ENCODE measurements around the gene GFPT2. TPM values are rescaled to one million over a fixed set of nuclear protein-coding genes. Genes with fewer than 3 reads are reported as not detected.

The GFPT2 gene
- total RNA-seq, 1 experiment from 2014 or later: 138 TPM

DNA sequence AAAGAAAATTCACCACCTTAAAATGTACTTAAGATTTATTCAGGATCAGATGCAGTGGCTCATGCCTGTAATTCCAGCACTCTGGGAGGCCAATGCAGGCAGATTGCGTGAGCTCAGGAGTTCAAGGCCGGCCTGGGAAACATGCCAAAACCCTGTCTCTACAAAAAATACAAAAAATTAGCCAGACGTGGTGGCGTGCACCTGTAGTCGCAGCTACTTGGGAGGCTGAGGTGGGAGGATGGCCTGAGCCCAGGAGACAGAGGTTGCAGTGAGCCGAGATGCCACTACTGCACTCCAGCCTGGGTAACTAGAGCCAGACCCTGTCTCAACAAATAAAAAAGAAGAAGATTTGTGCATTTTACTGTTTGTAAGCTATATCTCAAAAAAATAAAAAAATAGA is 34.7 kb upstream of the GFPT2 start:
- no peaks in the 10 kb centered on the region; the same call in 1 of the 2 replicates for H3K9me3 ChIP-seq (replicated peaks)
- no peaks in the 10 kb centered on the region for H3K4me1 ChIP-seq (replicated peaks)
- H3K4me3 ChIP-seq: no peak overlapping the region
- no peak for DNase-seq (ENCODE audit: low read depth in 1 of 2, low spot score in 2 of 2)
- no peak overlapping the region for H3K27ac ChIP-seq
- H3K27me3 ChIP-seq (replicated peaks): no peaks in the 10 kb centered on the region
- H3K36me3 ChIP-seq: no peaks in the 10 kb centered on the region

DNA sequence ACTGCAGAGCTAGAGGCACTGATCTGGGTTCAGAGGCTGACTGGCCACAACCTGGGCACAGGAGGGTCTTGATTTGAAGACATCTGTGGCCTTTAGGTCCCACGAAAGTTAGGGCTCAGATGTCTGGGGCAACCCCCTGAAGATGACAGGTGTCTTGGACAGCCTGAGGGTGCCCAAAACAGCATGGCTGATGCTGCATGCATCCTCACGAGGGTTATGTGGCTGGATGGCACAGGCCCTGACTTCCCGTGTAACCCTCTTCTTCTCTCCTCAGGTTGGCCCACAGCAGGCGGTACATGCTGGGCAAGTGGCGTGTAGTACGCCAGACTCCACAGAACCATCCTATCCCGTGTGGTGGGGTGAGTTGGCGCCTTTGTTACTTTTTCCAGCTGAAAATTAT is 29.8 kb upstream of the GFPT2 start:
- no peaks in the 10 kb centered on the region; the same call in 1 of the 2 replicates for H3K9me3 ChIP-seq (replicated peaks)
- no peak overlapping the region for H3K4me3 ChIP-seq

DNA sequence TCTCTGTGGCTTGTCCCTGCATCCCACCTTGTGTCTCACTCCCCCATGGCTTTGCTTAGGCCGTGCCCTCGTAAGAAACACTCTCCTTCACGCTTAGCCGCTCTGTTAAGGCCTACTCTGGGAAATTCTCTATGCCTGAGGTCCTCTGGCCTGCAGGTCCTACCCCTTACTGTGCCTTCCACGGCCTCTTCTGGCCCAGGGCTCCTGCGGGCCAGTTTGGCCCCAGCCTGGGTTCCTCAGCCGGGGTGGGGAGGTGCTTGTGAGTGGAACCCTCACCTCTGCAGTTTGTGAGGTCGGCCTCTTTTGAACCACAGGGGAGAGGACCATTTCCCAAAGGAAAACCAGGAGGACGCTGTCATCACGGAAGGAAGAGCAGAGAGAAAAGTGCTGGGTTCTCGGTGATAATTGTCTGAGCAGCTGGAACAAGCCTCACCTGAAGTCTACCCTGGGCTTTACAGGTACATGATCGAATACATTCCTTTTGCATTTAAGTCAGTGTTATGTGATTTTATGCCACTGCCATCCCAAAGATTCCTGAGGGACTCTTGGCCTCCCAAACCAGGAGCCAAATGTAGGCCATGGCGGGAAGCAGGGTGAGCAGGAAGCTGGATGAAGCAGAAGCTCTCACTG is 28.8 kb upstream of the GFPT2 start:
- Histone ChIP-seq H3K27ac (no peak overlapping the region), H3K4me1 (replicated peaks) (no peaks in the 10 kb centered on the region), H3K4me3 (no peak overlapping the region), H3K9me3 (replicated peaks) (no peaks in the 10 kb centered on the region; the same call in 1 of the 2 replicates), H3K36me3 (no peaks in the 10 kb centered on the region), H3K27me3 (replicated peaks) (no peaks in the 10 kb centered on the region; the same call in 1 of the 2 replicates)
- no peak for DNase-seq (ENCODE audit: low read depth in 1 of 2, low spot score in 2 of 2)

More for the DNA sequence above, 29.8 kb upstream of the GFPT2 start:
- Histone ChIP-seq H3K36me3 (no peaks in the 10 kb centered on the region), H3K4me1 (replicated peaks) (no peaks in the 10 kb centered on the region), H3K27ac (no peak overlapping the region), H3K27me3 (replicated peaks) (no peaks in the 10 kb centered on the region; the same call in 1 of the 2 replicates)
- DNase-seq (ENCODE audit: low read depth in 1 of 2, low spot score in 2 of 2): no peak

DNA sequence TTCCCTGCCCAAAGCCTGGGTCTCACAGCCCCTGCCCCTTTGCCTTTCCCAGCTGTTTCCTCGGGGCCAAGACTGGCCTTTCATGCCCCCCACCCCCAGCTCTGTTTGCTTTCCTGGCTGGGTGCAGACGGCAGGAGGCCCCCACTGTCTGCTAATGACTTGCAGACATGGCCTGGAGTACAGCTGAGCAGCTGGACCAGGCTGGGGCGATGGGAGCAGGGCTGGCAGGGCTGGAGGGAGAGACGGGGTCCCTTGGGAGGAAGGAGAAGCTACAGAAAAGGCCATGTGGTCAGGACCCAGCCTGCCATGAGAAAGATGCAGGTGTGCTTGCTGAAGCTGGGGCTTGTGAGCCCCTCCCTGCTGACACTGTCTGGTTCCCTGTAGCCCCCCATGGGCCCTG is 28.3 kb upstream of the GFPT2 start:
- no peaks in the 10 kb centered on the region for H3K36me3 ChIP-seq
- H3K4me1 ChIP-seq (replicated peaks): no peaks in the 10 kb centered on the region
- no peaks in the 10 kb centered on the region; the same call in 1 of the 2 replicates for H3K9me3 ChIP-seq (replicated peaks)
- no peak for DNase-seq (ENCODE audit: low read depth in 1 of 2, low spot score in 2 of 2)
- H3K27ac ChIP-seq: no peak overlapping the region
- no peaks in the 10 kb centered on the region; the same call in 1 of the 2 replicates for H3K27me3 ChIP-seq (replicated peaks)
- no peak overlapping the region for H3K4me3 ChIP-seq

DNA sequence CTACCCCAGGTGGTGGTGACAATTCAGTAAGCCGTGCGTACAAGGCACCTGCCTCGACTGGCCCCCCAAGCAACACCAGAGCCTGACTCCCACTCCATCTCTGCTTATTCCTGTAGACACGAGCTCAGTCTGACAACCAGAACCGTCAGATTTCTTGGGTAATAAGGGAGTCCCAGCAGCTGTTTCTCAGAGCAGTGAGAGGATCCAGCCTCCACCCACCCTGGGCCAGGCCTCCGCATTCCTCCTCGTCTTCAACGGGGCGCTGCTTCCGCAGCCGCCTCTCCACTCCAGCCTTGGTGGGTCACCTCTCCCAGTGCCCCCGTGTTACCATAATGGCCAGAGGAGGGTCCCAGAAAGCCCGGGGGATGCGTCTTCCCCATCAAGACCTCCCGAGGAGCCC is 27.7 kb upstream of the GFPT2 start:
- H3K4me3 ChIP-seq: no peak overlapping the region
- no peaks in the 10 kb centered on the region; the same call in 1 of the 2 replicates for H3K27me3 ChIP-seq (replicated peaks)
- H3K4me1 ChIP-seq (replicated peaks): no peaks in the 10 kb centered on the region
- no peaks in the 10 kb centered on the region for H3K36me3 ChIP-seq
- H3K9me3 ChIP-seq (replicated peaks): no peaks in the 10 kb centered on the region; the same call in 1 of the 2 replicates
- DNase-seq (ENCODE audit: low read depth in 1 of 2, low spot score in 2 of 2): no peak
- H3K27ac ChIP-seq: no peak overlapping the region

DNA sequence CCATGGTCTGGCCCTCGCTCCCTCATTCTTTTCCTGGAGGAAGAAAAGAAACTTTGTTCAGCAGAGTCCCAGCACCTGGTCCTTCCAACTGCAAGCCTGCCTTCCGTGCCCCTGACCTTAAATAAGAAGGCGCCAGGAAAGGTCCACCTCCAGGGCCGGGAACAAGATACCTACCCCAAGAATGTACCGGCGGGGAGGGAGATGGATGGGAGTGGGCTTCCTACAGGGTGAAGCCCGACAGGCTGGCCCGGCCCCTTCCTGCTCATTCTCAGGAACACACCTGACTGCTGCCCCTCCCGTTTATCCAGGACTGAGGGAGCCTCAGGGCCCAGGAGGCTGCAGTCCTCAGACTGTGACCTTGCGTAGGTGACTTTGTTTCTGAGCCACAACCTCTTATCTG is 27.3 kb upstream of the GFPT2 start:
- H3K4me1 ChIP-seq (replicated peaks): no peaks in the 10 kb centered on the region
- no peak overlapping the region for H3K27ac ChIP-seq
- no peaks in the 10 kb centered on the region; the same call in 1 of the 2 replicates for H3K27me3 ChIP-seq (replicated peaks)
- no peak for DNase-seq (ENCODE audit: low read depth in 1 of 2, low spot score in 2 of 2)
- H3K4me3 ChIP-seq: no peak overlapping the region
- H3K36me3 ChIP-seq: no peaks in the 10 kb centered on the region
- H3K9me3 ChIP-seq (replicated peaks): no peaks in the 10 kb centered on the region; the same call in 1 of the 2 replicates

DNA sequence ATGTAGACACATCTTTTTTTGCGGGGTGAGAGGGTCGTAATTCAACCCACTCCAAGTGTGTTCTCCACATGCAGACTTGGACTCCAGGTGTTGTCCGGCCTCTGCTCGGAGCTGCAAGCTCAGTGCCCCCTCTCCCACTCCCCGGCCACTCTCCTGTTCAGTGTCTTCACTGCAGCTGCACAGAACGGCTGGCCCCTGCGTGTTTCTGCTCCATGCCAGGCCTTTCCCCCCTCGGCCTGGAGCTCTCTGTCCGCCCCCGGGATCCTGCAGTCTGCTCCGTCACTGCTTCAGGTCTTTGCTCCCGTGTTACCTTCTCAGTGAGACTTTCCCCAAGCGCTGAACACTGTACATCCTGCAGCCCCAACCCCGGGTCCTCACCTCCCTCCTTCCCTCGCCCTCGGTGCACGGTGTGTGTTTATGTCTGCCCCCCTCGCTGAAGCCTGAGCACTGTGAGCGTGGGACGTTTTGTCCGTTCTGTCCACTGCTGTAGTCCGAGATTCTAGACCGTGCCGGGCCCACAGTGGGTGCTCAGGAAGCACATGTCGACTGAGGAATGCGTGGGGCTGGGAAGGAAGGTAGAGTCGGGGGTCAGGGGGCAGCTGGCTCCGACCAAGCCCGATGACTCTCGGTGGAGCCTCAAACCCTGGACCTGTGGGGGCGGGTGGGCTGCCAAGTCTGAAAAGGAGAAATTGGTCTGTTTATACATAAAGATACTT is 26.4 kb upstream of the GFPT2 start:
- no peak overlapping the region for H3K4me3 ChIP-seq
- H3K4me1 ChIP-seq (replicated peaks): no peaks in the 10 kb centered on the region
- H3K9me3 ChIP-seq (replicated peaks): no peaks in the 10 kb centered on the region; the same call in 1 of the 2 replicates
- no peak for DNase-seq (ENCODE audit: low read depth in 1 of 2, low spot score in 2 of 2)
- H3K36me3 ChIP-seq: no peaks in the 10 kb centered on the region
- H3K27me3 ChIP-seq (replicated peaks): no peaks in the 10 kb centered on the region; the same call in 1 of the 2 replicates
- H3K27ac ChIP-seq: no peak overlapping the region

DNA sequence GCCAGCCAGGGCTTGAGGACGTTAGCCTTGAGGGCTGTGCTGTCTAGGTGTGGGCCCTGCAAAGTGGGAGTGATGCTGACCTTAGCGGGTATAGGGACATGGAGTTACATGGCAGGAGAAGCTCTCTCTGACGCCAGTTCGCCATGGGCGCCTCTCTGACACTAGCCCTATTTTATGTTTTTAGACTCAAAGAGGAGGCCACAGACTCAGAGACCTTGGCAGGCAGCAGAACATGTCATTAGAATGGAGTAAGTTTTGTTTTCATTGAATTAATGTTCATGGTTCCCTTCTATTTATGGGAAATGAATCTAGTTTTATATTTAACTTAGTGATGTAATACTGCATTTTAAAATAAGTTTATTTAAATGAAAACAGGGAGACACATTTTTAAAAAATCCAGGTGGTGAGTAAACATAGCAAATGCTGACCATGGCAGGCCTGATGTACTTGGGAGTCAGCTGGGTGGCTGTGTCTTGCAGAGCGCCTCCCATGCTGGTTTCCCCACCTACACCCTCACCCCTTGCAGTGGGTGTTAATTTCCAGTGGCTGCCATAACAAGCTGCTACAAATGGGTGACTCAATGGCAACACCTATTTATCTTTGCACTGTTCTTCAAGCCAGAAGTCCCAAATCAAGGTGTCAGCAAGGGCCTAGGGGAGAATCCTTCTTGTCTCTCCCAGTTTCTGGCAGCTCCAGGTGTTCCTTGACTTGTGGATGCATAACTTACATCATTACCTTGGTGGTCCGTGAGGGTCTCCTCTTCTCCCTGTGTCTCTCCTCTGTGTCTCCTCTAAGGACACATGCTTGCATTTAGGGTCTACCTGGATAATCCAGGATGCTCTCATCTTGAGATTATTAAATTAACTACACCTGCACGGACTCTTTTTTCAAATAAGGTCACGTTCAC is 25.6 kb upstream of the GFPT2 start:
- no peaks in the 10 kb centered on the region for H3K36me3 ChIP-seq

DNA sequence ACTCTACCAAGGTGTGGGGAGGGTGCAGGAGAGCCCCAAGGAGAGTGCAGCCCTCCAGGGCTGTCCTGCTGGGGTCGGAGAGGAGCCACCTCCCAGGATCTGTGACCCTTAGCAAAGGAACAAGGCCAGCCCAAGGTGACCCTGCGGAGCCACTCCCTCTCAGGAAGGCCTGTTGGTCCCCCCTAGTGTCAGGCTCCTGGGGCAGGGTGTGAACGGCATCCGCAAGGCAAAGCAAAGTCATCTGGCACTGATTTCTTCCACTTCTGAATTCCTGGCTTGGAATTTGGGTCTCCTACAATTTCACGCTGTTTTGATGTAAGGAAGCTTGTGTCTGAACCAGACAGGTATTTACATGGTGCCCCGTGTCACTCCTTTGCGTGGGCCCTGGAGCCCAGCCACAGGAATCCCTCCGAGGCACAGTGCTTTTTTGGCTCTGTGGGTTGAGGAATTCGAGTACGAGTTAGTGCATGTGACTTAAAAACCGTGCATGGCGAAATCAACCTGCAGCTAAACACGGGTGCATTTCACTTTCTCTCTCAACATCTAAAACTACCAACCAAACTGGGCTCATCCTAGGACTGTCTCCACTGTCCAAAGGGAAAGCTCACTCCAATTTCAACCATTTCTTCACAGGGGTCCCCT is 24.5 kb upstream of the GFPT2 start:
- DNase-seq (ENCODE audit: low read depth in 1 of 2, low spot score in 2 of 2): no peak
- no peak overlapping the region for H3K27ac ChIP-seq
- no peaks in the 10 kb centered on the region for H3K9me3 ChIP-seq (replicated peaks)
- H3K4me1 ChIP-seq (replicated peaks): no peaks in the 10 kb centered on the region
- no peaks in the 10 kb centered on the region for H3K36me3 ChIP-seq
- no peak overlapping the region for H3K4me3 ChIP-seq
- no peaks in the 10 kb centered on the region; the same call in 1 of the 2 replicates for H3K27me3 ChIP-seq (replicated peaks)

More for the DNA sequence above, 25.6 kb upstream of the GFPT2 start:
- no peak for DNase-seq (ENCODE audit: low read depth in 1 of 2, low spot score in 2 of 2)
- no peak overlapping the region for H3K4me3 ChIP-seq
- no peaks in the 10 kb centered on the region for H3K9me3 ChIP-seq (replicated peaks)
- H3K4me1 ChIP-seq (replicated peaks): no peaks in the 10 kb centered on the region
- H3K27ac ChIP-seq: no peak overlapping the region
- no peaks in the 10 kb centered on the region; the same call in 1 of the 2 replicates for H3K27me3 ChIP-seq (replicated peaks)

DNA sequence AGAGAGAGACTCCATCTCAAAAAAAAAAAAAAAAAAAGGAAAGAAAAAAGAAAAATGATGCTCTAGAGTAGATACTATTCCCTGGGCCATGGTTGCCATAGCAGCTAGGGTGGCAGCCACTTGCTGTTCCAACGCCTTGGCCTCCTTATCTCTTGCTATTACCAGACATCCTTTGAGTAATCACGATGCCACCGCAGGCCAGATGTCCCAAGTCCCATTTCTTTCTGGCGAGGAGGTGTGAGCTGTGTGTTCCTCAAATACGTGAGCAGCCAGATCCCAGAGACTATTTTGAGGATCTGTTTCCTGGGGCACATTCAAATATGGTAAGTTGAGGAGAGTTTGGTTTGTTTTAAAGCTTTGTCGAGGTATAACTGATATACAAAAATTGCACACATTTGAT is 23.4 kb upstream of the GFPT2 start:
- H3K4me1 ChIP-seq (replicated peaks): no peaks in the 10 kb centered on the region

DNA sequence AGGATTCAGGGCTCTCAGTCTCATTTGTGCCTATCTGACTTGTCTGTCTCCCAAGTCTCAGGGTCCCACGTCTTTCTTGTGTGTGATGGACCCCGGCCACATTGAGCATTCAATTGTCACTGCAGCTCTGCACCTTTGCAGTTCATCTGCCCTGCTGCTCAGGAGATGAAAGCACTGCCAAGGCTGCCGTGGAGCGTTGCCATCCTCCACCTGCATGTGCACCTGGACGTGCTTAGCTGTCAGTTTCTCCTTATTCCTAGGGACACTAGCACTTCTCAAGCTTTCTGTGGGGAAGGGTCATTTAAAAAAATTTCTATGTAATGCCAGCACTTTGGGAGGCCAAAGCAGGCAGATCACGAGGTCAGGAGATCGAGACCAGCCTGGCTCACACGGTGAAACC is 22.8 kb upstream of the GFPT2 start:
- Histone ChIP-seq H3K36me3 (no peaks in the 10 kb centered on the region), H3K4me1 (replicated peaks) (no peaks in the 10 kb centered on the region), H3K9me3 (replicated peaks) (no peaks in the 10 kb centered on the region), H3K4me3 (no peak overlapping the region), H3K27me3 (replicated peaks) (no peaks in the 10 kb centered on the region; the same call in 1 of the 2 replicates), H3K27ac (no peak overlapping the region)
- no peak for DNase-seq (ENCODE audit: low read depth in 1 of 2, low spot score in 2 of 2)

More for the DNA sequence above, 23.4 kb upstream of the GFPT2 start:
- Histone ChIP-seq H3K9me3 (replicated peaks) (no peaks in the 10 kb centered on the region), H3K27ac (no peak overlapping the region), H3K27me3 (replicated peaks) (no peaks in the 10 kb centered on the region; the same call in 1 of the 2 replicates), H3K36me3 (no peaks in the 10 kb centered on the region), H3K4me3 (no peak overlapping the region)
- DNase-seq (ENCODE audit: low read depth in 1 of 2, low spot score in 2 of 2): no peak

DNA sequence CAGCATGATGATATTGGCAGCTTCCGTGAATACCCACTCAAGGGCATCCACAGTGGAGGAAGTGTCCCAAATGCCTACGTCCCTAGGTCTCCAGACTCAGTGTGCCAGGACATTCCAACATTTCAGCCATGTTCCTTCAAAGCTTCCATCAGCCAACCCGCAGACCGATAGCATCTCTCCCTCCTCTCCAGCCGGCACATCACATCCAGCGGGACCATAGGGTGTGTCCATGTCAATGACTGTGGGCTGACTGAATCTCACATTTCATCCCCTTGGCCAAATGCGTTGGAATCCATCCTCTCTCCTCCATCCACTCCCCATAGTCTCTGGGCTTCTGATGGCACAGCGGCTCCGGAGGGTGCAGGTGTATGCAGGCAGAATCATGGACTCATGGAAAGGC is 22.2 kb upstream of the GFPT2 start:
- DNase-seq (ENCODE audit: low read depth in 1 of 2, low spot score in 2 of 2): no peak
- Histone ChIP-seq H3K4me1 (replicated peaks) (no peaks in the 10 kb centered on the region), H3K9me3 (replicated peaks) (no peaks in the 10 kb centered on the region), H3K27me3 (replicated peaks) (no peaks in the 10 kb centered on the region; the same call in 1 of the 2 replicates), H3K27ac (no peak overlapping the region), H3K4me3 (no peak overlapping the region), H3K36me3 (no peaks in the 10 kb centered on the region)

DNA sequence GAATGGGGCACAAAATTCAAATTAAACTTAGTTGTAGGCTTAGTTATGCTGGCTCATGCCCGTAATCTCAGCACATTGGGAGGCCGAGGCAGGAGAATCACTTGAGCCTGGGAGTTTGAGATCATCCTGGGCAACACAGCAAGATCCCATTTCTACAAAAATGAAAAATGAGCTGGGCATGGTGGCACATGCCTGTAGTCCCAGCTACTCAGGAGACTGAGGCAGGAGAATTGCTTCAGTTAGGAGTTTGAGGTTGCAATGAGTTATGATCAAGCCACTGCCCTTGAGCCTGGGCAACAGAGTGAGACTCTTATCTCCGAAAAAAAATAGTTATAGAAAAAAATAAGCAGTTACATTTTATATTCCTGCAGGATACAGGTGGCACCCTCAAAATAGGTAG is 20.7 kb upstream of the GFPT2 start:
- H3K36me3 ChIP-seq: no peaks in the 10 kb centered on the region
- DNase-seq (ENCODE audit: low read depth in 1 of 2, low spot score in 2 of 2): no peak
- no peak overlapping the region for H3K4me3 ChIP-seq
- H3K27ac ChIP-seq: no peak overlapping the region
- no peaks in the 10 kb centered on the region; the same call in 1 of the 2 replicates for H3K27me3 ChIP-seq (replicated peaks)
- no peaks in the 10 kb centered on the region for H3K9me3 ChIP-seq (replicated peaks)
- H3K4me1 ChIP-seq (replicated peaks): no peaks in the 10 kb centered on the region

All from SJSA1 (cell line).